OCI-LY3 (cell line): Measurements from ENCODE around the gene ALDH2.

Experiments used
- CTCF ChIP-seq: fragments of 200-600, 300-600 bp; sonication (generic); IDR thresholded peaks from 2 replicates; pipeline ENCODE4 v1.5.1; 2014; ENCODE audit warnings: antibody characterized with exemption, low read length, low read depth
- EZH2phosphoT487 ChIP-seq: fragments of 200-600 bp; shearing (Covaris generic); IDR thresholded peaks from 2 replicates; pipeline ENCODE4 v1.6.1; 2018; ENCODE audit warnings: antibody characterized with exemption, mixed run types, low read depth

GRCh38 chr12:111838353-111838752, 71.6 kb downstream of the ALDH2 start:
- TF ChIP-seq CTCF (no peak), EZH2phosphoT487 (no peak)
